Right renal pelvis (tissue), 4 donors: ENCODE measurements around the gene DNAH11. TPM values are rescaled to one million over a fixed set of nuclear protein-coding genes. Genes with fewer than 3 reads are reported as not detected.
"Not testable (repeated sequence)": the region's sequence is repeated elsewhere in the genome, so short reads cannot be mapped to it uniquely, and the experiment has no call there.

Source experiments
- DNase-seq, 4 donors: peaks; one replicate each; pipeline ENCODE4 v3.0.0-alpha.2; 2013; ENCODE audit warnings: low read depth in 4 of 4, low spot score in 3 of 4, missing footprints in 1 of 4
- polyA plus RNA-seq, 4 donors: library from polyadenylated mRNA; unstranded; fragments of 120-200 nt; gene quantifications; one replicate each; pipeline ENCODE4 v1.2.1, GENCODE V29; 2013; ENCODE audit not compliant: insufficient read length in 4 of 4

Gene DNAH11
- polyA plus RNA-seq, 4 donors: 1.5 to 2.4 (median 1.9) TPM

DNA sequence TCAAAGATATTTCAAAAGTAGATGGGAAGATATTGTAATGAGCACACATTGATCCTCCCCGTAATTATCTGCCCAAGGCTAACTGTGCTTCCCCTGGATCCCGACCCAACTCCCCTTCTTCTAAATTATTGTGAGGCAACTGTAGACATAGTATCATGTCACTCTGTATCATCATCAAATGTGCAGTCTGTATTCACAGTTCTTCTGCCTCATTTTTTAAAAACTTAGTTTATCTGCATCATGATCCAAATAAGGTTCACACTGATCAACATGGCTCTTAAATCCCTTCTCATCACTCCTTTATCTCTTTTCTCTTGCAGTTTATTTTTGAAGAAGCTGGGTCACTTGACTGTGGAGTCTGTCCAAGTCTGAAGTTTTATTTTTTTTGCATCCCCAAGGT lies 375.4 kb downstream of the DNAH11 start:
- no peak for DNase-seq

DNA sequence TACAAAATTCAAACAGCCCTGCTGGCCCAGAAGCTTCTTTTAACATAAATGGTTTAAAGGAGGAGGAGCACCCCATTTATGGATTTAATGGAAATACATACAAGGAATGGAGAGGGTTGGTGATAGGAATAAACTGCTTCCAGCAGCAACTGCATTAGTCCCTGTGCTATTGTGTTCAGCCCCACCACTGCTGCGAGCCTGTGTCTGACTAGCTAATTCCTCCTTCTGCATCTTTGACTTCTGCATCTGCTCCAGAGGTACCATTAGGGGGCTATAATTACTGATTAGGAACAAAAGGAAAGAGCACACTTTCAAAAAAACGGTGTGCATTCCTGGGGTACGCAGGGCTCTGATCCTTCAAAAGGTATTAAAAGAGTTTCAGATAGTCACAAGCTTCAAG lies 378.1 kb downstream of the DNAH11 start:
- no peak for DNase-seq

DNA sequence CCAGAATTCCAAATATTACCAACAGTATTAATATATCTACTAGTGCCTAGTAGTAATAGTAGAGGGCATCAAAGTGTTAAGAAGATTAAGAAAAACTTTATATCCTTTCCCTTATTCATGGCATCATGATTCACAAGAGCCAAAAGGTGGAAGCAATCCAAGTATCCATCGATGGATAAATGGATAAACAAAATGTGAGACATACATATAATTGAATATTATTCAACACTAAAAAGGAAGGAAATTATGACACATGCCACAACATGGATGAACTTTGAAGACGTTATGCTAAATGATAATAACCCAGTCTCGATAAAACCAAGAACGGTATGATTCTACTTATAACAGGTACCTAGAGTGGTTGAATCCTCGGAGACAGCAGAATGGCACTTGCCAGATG lies 379.8 kb downstream of the DNAH11 start:
- DNase-seq: no peak

DNA sequence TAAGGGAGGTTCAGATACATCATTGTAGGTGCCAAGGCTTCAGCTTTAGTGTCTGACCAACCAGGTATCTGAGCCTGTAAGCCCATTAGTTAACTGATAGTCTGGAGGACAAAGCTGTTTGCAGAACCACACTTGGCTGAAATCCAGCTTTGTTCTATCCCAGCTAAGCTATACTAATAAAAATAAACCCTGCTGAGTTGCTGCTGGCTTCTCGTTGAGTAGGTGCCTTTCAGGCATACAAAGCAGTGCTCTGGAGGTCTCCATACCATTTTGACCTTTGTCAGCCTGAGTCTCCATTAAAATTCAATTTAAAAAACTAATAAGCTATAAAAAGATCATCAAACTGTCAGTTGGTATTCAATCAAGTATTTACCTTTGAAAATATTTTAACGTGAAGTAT lies 380.8 kb downstream of the DNAH11 start:
- no peak for DNase-seq

DNA sequence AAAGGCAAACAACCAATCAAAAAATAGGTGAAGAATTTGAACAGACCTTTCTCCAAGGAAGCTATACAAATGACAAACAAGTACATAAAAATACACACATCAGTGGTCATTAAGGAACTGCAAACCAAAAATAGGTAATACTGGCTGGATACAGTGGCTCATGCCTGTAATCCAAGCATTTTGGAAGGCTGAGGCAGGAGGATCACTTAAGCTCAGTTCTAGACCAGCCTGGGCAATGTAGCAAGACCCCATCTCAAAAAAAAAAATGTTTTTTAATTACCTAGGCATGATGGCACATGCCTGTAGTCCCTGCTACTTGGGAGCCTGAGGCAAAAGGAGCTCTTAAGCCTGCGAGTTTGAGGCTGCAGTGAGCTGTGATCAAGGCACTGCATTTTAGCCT lies 383.6 kb downstream of the DNAH11 start:
- DNase-seq: no peak

DNA sequence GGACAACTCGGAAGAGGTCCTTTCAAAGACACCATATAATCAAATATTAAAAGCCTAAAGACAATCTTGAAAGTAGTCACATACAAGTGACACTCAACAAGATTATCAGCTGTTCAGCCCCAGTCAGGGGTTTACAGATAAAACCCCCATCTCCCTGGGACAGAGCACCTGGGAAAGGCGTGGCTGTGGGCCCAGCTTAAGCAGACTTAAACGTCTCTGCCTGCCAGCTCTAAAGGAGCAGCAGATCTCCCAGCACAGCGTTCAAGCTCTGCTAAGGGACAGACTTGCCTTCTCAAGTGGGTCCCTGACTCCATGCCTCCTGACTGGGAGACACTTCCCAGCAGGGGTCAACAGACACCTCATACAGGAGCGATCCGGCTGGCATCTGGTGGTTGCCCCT lies 384.9 kb downstream of the DNAH11 start:
- no peak for DNase-seq

DNA sequence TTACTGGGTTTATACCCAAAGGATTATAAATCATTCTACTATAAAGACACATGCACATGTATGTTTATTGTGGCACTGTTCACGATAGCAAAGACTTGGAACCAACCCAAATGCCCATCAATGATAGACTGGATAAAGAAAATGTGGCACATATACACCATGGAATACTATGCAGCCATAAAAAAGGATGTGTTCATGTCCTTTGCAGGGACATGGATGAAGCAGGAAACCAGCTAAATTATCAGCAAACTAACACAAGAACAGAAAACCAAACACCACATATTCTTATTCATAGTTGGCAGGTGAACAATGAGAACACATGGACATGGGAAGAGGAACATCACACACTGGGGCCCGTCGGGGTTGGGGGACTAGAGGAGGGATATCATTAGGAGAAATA lies 390.5 kb downstream of the DNAH11 start:
- not testable (repeated sequence) for DNase-seq

DNA sequence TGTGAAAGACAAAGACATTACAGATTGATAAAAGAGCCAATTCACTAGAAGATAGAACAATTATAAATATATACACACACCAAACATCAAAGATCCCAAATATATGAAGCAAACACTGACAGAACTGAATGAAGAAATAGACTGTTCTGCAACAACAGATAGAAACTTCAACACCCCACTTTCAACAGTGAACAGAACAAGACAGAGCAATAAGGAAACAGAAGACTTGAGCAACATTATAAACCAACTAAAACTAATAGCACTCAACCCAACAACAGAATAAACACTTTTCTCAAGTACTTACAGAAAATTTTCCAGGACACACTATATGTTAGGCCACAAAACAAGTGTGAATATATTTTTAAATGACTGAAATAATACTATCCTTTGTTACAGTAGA lies 392.0 kb downstream of the DNAH11 start:
- no peak for DNase-seq

DNA sequence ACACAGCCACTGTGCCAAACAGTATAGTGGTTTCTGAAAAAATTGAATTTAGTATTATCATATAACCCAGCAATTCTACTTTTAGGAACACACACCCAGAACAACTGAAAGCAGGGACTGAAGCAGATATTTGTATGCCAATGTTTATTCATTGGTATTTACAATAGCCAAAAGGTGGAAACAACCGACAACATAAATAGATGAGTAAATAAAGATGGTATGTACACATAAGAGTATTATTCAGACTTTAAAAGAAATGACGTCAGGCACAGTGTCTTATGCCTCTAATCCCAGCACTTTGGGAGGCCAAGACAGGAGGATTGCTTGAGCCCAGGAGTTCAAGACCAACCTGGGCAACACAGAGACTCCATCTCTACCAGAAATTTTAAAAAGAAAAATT lies 395.6 kb downstream of the DNAH11 start:
- DNase-seq: no peak

DNA sequence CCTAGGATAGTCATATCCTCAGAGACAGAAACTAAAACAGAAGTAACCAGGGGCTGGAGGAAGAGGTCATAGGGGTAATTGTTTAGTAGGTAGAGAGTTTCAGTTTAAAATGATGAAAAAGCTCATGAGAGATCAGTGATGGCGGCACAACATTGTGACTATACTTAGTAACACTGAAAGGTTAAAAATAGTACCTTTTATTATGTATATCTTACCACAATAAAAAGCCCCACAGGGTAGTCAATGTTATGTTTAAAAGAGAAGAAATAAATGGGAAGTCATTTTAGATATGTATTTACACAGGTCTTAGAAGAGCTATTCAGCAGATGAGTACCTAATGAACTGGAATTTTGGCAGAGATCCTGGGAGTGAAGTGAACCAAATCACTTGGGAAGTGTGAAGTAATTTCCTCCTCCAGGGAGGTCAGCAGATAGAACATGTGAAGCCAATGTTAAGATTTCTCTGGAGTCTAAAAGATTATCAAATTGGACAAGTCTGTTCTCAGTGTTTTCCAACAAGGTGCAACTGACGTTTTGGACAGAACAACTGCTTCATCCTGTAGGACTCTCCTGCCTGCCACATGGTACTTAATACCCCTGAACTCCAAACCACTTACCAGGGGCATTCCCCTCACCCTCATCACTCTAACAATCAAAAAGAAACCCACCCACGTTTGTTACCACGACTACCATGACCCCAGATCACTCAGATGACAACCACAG lies 396.5 kb downstream of the DNAH11 start:
- no peak for DNase-seq

DNA sequence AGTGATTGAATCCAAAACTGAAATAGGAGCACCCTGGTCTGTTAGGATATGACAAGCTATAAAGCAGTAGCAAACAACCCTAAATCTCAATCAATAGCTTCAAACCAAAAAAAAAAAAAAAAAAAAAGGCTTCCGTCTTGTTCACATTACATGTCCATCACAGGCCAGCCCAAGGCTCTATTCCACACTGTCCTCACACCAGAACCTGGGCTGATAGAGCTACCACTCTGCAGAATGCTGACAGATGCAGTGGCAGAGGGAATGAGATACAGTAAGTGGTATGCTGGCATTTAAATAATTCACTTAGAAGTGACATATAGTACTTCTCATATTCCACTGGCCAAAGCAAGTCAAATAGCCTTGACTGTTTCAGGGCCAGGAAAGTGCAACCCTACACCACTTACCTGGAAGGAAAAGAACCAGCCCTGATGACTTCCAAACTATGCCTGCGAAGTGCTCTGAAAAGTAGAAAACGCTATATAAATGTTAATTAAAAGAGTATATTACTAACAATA lies 397.1 kb downstream of the DNAH11 start:
- no peak for DNase-seq

DNA sequence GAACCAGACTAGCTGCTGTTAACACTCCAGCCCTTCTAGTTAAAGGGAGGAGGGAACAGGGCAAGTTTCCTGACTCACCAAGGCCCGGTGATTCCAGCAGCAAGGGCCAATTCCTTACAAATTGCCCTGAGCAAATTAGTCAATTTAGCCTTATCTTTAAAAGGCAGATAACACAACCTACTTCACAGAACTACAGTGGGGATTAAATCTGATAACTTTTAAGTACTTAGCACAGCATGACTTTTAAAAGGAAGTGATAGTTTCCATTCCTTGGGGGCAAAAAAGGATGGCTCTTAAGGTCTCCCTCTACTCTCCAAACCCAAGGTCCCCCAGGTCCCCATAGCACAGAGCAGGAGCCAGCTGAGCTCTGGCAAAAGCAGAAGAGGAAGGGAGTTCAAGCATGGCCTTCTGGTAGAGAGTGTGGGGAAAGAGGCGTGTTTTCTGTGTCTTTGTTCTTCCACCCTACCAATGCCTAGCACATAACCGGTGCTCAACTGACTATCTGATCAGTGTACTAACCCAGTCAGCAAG lies 398.8 kb downstream of the DNAH11 start:
- no peak for DNase-seq

DNA sequence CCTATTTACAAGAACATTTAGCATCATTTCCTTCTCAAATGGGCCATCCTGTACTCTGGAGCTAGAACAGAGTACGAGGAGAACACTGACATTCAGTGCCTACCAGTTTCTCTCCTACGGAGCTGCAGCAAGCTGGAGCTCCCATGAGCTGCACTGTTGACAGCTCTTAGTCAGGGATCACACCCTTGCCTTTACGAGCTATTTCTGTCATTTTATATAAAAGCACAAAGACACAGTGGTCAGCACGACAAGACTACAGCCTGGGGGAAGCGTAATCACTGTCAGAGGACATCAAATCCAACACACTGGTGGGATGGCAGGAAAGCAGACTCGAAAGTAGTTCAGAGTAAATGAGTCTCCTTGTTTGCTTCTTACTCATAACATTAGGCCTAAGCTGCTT lies 400.1 kb downstream of the DNAH11 start:
- DNase-seq: no peak

DNA sequence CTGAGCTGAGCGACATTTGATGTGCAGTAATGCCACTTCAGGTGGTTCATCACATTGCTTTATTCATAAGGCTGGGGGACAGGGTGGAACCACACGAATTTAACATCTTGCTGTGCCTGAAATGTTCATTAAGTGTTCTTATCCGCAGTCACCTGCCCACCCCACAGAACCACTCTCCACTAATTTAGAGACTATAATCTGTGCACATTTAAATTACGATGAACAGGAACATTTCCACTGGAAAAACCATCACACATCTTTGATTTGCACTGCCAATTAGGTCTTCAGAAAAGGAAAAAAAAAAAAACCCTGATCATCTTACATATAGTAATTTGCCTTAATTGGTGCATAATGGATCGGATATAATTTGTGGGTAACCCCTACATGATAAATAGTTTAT lies 400.6 kb downstream of the DNAH11 start:
- DNase-seq: no peak

DNA sequence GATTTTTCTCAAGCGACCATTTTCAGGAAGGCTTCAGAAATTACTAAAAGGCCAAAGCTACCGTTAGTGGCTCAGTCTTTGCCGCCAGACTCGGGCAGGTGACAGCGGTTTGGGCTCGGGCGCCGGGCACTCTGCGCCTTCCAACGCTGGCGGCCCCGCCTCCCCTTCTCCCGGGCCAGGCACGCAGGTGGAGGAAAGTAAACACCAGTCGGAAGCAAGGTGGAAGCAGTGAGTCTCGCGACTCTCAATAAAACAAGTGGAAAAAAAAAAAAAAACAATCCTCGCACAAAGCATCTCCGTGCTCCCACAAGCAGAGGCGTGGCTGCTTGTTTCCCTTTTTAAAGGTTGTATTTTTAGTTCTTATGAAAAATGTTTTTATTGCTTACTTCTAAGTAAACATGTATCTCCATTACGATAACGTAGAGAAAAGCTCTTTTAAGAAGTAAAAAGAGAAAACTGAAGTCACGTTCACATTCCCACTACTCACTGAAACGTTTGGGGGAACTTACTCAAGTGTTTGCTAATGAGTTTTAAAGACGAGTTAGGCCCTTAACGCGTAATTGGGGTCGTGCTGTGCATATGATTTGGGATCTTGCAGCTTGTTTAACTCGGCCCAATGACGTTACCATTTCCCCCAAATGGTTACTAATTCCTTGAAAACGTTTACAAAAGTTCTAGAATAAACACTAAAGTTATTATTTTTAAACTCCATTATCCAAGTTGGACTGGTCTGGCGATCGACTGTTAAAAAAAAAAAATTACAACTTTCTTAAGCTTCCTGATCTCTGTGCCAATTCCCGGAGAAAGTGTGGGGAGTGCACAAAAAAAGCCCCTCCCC lies 402.0 kb downstream of the DNAH11 start:
- peak in 3 of 4 donors; percentile 43 to 56 (median 49) for DNase-seq

DNA sequence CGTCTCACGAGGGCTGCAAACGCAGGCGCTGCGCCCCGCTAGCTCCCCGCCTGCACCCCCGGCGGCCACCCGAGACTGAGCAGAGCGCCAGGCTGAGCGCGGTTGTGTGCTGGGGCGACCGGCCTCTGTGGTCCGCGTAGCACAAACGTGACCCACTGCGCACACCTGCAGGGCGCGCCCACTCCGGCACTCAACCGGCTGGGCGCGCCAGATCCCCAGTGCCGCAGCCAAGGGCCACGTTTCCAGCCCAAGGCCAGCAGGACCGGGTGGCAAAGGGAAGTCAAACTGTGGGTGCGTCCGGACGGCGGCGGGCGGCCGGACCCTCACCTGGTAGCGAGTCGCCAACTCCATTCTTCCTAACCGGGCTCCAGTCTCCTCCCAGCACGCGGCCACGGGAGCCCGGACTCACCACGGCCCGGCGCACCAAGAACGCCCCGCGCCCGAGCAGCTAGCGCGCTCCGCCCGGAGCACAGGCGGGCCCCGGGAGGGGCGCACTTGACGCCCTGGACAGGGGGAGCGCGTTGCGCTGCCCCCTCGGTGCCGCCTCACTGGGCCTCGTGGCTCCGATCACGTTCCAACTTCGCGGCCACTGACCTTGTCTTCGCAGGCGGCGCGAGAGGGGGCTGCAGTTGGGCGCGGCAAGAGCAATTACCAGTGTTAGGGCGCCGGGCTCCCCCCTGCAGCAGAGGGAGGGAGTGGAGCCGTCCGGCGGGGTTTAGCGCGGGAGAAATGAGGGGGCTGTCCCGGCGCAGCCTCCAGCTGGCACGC lies 402.8 kb downstream of the DNAH11 start, which contains the start of gene CDCA7L:
Gene CDCA7L (minus strand): TSS at position 446 of the 768 bp plus-strand sequence. CDS start 95 bp downstream, at position 351.
- DNase-seq: peak; percentile 57 to 75 (median 63)

DNA sequence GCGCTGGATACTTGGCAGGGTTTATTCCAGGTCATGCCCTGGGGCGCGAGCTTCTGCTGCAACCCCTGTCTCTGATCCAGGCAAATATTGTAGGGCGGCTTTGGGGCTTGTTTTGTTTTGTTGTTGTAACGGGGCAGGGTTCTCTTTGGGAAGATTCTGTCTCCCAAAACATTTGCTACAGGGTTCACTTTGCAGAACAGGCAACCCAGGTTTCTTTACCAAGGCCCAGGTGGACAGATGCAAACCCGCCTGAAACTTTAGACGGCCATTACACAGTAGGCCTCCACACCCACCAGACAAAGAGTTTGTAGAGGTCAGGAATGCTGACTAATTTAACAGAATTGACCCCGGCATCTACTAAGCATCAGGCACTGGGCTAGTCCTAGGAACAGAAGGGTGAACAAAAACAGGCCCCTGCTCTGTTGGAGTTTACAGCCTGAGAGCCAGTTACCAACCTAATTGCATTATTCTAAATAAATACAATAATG lies 403.4 kb downstream of the DNAH11 start:
- no peak for DNase-seq

DNA sequence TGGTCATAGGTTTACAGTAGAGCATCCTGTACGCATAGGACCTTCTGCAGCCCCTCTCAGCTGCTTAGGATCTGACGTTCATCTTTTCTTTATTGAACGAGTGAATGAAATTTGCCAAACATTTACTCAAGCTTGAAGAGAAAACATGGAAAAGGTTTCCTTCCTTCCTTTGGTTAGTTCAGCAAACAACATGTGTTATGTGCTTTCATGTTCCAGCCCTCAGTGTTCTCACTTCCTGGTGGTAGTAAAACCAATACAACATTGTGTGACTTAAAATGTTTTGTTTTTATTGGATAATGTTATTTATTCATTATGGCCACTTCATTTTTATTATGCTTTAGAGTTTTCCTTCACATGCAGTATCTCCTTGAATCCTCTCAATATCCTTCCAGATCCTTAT lies 404.2 kb downstream of the DNAH11 start:
- DNase-seq: no peak

DNA sequence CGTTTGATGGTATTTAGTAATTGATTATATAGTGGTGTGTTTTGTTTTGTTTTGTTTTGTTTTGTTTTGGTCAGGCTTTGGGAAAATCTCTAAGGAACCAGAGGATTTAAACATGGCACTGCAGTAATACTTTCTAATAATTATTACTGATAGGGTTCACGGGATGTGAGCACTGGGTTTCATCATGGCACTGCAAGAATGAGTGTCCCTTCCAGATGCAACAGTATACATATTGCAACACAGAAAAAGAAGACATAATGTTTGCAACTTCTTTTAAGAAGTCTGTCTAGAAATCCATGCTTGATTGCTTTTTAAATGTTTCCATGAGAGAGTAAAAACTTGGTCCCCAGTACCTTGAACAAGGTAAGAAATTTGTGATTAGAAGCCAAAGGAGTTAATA lies 405.1 kb downstream of the DNAH11 start:
- DNase-seq: no peak

DNA sequence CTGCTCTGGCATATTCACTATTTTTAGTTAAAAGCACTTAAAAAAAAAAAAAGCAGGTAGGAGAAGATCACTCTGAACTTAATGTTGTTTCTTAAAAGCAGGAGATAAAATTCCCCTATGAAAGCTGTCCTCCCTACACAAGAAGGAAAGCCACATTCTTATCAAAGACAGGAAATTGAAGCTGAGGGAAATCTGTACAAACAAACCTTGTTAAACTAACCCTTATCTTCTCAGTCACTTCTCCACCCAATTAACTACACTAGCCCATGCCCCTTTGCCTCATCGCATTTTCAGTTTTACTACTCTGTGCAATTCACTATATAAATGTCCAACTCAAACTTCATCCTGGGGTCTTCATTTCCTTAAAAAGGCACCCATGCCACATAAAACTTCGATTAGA lies 405.5 kb downstream of the DNAH11 start:
- DNase-seq: no peak
